GM21619 (cell line): ENCODE results near the gene STAG3.
"Not testable (repeated sequence)": the region's sequence is repeated elsewhere in the genome, so short reads cannot be mapped to it uniquely, and the experiment has no call there.

ENCODE experiments used
- ATAC-seq: cut with Tn5 transposase; IDR thresholded peaks from one replicate; pipeline ENCODE4 v1.9.1; 2021; ENCODE audit not compliant: unreplicated experiment

The STAG3 gene, protein sequence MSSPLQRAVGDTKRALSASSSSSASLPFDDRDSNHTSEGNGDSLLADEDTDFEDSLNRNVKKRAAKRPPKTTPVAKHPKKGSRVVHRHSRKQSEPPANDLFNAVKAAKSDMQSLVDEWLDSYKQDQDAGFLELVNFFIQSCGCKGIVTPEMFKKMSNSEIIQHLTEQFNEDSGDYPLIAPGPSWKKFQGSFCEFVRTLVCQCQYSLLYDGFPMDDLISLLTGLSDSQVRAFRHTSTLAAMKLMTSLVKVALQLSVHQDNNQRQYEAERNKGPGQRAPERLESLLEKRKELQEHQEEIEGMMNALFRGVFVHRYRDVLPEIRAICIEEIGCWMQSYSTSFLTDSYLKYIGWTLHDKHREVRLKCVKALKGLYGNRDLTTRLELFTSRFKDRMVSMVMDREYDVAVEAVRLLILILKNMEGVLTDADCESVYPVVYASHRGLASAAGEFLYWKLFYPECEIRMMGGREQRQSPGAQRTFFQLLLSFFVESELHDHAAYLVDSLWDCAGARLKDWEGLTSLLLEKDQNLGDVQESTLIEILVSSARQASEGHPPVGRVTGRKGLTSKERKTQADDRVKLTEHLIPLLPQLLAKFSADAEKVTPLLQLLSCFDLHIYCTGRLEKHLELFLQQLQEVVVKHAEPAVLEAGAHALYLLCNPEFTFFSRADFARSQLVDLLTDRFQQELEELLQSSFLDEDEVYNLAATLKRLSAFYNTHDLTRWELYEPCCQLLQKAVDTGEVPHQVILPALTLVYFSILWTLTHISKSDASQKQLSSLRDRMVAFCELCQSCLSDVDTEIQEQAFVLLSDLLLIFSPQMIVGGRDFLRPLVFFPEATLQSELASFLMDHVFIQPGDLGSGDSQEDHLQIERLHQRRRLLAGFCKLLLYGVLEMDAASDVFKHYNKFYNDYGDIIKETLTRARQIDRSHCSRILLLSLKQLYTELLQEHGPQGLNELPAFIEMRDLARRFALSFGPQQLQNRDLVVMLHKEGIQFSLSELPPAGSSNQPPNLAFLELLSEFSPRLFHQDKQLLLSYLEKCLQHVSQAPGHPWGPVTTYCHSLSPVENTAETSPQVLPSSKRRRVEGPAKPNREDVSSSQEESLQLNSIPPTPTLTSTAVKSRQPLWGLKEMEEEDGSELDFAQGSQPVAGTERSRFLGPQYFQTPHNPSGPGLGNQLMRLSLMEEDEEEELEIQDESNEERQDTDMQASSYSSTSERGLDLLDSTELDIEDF

DNA sequence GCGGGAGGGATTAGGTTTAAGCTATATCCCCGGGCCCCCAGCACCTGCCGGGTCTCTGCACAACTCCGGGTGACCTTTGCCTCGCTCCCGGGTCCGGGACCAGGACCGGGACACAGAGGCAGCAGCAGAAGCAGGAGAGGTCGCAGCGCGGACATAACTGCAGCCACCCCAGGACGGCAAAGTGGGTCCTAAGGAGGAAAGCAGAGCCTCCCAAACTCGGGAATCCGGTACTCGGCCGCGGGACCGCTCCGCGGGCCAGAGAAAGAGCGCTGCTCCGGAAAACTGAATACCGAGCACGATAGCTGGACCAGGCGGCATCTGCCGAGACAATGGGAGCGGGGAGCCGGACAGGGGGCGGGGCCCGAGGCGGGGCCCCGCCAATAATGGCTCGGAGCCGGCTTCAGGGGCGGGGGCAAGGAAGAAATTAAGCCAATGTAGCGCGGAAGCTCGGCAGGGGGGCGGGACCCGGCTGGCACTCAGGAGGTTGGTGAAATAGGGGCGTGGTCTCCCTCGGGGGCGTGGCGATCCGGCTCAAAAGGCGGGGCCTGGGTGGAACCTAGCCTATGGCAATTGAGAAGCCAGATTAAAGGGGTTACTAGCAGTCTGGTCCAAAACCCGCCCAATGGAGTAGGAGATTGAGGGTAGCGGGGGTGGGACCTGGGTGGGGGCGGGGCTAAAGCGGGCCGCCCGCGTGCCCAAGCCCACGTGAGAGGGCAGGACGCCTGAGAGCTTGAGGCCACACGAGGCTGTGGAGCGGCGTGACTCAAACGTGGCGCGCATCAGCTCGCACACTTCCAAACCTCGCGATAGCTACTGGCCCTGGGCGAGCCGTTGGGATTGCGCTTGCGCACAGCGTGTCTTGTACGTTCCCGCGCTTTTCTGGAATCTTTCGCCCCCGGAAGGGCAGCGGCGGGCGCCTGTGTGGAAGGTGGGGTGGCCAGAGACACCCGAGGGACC lies at the start of gene STAG3, which contains the start of gene GPC2:
Gene STAG3 (plus strand): TSS at position 874 of the 957 bp plus-strand sequence. CDS start 2,639 bp downstream, outside the sequence.
Gene GPC2 (minus strand): TSS at position 337 of the 957 bp plus-strand sequence. CDS start 182 bp downstream, at position 155.
- ATAC-seq: peak; percentile 87

DNA sequence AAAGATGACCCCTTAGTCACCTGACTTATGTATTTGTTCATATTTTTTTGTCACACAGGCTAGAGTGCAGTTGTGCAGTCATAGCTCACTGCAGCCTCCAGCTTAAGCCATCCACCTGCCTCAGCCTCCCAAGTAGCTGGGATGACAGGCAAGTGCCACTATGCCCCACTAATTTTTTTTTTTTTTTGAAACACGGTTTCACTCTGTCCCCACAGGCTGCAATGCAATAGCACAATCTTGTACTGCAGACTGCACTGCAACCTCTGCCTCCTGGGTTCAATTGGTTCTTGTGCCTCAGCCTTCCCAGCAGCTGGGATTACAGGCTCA lies 49.1 kb upstream of the STAG3 start:
- ATAC-seq: no peak

DNA sequence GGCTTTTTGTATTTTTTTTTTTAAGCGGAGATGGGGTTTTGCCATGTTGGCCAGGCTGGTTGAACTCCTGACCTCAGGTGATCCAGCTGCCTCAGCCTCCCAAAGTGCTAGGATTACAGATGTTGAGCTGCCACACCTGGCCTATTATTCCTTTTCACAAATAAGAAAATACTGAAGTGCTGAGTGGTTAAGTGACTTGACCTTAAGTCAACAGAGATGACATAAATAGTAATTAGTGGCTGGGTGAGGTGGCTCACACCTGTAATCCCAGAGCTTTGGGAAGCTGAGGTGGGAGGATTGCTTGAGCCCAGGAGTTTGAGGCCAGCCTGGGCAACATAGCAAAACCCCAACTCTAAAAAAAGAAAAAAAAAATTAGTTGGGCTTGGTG lies 47.5 kb upstream of the STAG3 start:
- not testable (repeated sequence) for ATAC-seq

DNA sequence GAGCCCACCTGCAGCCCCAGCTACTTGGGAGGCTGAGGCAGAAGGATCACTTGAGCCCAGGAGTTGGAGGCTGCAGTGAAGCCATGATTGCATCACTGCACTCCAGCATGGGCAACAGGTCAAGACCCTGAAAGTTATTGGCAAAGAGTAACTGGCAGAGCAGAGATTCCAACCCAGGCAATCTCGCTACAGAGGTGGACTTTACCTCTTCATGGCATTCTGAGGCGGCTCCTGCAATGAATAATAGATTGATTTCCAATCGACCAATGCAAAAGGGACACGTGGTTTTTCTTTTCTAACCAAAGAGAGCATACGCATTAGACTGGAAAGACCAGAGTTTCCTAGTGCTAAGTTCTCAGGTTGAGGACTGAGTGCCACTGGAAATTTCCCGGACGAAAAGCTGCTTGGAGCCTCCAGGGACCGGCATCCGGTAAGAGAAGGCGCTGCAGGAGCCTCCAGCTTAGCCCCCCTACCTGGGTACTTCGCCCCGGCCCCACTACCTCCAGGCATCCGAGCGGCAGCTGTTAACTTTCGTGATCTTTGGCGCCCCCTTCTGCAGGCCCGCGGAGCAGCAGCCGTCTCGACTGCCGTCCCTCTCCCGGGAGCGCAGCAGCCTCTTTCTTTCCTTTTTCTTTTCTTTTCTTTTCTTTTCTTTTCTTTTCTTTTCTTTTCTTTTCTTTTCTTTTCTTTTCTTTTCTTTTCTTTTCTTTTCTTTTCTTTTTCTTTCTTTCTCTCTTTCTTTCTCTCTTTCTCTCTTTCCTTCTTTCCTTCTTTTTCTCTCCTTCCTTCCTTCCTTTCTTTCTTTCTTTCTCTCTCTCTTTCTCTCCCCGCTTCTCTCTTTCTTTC lies 46.9 kb upstream of the STAG3 start:
- no peak for ATAC-seq

DNA sequence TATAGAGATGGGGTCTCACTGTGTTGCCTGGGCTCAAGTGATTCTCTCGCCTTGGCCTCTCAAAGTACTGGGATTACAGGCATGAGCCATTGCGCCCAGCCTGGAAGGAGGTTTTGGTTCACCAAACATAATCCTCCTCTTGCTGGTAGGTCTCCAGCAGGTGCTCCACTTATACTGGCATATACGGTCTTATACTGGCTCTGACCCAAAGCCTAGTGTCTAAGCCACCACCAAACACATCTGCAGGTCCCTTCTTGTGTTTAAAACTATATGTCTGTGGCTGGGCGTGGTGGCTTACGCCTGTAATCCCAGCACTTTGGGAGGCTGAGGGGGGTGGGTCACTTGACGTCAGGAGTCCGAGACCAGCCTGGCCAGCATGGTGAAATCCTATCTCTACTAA lies 45.6 kb upstream of the STAG3 start:
- ATAC-seq: no peak

DNA sequence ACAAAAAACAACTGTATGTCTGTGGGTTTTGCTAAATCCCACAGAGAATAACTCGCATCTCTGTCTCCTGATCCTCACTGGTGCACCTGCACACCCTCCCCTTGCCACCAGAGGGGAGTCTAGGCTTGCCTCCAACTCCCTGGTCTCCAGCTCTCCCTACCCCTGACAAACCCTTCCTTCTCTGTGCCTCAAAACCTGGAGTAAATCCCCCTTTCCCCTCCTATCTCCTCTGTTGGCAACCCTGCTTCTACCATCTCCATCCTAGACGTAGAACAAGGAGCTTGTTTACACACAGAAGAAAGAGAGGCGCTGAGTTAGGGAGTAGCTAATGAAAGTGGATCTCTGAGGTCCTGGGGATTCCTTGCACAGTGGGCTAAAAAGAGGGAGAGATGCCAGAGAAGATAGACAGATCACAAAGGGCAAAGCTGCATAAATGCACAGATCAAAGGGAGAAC lies 45.0 kb upstream of the STAG3 start:
- ATAC-seq: peak; percentile 69

DNA sequence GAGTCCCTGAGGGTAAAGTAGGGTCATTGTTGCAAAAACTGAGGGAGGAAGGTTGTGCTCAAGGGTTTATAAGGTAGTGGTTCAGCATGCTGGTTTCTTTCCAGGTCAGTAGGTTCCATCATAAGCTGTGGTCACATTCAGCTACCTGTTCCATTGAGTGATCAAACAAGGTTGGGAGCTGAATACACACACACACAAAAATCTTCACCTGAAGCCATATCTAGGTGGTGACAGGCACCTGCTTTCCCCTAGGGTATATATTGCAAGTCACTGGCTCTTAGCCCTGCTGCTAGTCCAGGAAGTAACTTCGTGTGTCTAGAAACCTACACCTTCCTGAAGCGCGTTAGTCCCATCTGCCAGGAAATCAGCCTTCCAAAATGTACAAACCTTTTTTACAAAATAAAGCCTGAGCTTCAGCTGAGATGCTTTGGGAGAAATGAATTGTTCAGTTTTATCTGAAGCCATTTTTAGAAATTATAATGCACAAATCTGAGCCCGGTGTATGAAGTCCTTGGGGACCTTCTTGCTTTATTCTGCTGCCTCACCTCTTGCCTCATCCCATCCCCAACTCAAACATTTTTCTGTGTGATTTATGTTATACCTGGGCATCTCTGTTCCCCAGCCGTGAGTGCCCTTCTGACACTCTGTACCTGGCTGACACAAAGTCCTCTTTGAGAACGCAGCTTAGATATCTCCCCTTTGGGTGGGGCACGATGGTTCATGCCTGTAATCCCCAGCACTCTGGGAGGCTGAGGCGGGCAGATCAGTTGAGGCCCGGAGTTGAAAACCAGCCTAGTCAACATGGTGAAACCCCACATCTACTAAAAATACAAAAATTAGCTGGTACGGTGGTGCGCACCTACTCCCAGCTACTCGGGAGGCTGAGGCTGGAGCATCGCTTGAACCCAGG lies 39.6 kb upstream of the STAG3 start:
- no peak for ATAC-seq

DNA sequence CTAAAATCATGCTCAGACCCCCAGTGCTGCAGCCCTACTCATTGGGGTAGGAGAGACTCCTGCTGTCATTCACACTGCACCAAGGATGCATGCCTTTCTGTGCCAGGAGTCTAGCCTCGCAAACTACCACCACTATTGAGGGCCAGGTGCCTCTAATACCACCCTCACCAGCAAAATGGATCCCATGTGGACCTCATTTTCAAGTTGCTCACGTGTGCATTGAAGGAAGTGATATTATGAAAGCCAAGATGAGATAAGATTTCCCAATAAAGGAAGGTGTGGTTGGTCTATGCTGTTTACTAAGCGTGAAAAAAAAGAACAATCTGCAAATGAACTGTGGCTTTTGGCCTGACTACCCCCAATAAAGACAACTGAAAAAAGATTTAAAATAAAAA lies 36.2 kb upstream of the STAG3 start:
- ATAC-seq: no peak

DNA sequence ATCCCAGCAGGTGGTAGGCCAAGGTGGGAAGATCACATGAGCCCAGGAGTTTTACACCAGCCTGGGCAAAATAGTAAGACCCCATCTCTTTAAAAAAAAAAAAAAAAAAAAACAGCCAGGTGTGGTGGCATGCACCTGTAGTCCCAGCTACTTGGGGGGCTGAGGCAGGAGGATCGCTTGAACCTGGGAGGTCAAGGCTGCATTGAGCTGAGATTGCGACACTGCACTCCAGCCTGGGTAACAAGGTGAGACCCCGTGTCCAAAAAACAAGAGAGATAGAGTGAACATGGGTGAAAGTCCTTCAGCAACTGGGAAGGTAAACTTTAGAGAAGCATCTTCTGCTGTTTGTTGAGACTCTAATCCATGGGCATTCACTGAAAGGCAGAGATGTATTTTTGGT lies 35.3 kb upstream of the STAG3 start:
- ATAC-seq: no peak

DNA sequence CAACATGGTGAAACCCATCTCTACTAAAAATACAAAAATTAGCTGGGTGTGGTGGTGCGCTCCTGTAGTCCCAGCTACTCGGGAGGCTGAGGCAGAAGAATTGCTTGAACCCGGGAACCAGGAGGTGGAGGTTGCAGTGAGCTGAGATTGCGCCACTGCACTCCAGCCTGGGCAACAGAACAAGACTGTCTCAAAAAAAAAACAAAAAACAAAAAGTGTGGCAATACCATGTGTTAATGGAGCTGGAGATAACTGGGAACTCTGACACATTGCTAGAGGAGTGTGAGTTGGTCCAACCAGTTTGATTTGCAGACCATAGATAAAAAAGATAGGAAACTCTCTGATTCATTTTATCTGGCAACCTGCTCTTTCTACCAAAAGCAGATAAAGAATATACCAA lies 31.4 kb upstream of the STAG3 start:
- ATAC-seq: not testable (repeated sequence)

DNA sequence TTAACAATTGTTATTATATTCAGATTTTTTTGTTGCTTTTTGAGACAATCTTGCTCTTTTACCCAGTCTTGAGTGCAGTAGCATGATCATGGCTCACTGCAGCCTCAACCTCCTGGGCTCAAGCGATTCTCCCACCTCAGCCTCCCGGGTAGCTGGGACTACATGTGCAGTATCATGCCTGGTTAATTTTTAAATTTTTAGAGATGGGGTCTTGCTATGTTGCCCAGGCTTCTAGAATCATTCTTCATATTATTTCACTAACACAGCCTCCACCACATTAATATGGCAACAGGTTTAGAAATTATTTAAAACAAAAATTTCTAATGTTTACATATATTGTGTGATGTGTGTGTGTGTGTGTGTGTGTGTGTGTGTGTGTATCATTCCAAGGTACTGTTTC lies 30.4 kb upstream of the STAG3 start:
- no peak for ATAC-seq

DNA sequence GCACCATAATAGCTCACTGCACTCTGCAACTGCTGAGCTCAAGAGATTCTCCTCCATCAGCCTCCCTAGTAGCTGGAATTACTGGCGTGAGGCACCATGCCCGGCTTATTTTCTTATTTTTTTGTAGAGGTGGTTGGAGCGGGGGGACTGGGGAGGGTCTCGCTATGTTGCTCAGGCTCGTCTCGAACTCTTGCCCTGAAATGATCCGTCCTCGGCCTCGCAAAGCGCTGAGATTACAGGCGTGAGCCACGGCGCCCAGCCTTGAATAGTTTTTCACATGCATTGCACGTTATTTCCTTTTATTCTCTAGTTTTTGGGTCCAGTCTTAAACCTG lies 29.5 kb upstream of the STAG3 start:
- ATAC-seq: no peak

DNA sequence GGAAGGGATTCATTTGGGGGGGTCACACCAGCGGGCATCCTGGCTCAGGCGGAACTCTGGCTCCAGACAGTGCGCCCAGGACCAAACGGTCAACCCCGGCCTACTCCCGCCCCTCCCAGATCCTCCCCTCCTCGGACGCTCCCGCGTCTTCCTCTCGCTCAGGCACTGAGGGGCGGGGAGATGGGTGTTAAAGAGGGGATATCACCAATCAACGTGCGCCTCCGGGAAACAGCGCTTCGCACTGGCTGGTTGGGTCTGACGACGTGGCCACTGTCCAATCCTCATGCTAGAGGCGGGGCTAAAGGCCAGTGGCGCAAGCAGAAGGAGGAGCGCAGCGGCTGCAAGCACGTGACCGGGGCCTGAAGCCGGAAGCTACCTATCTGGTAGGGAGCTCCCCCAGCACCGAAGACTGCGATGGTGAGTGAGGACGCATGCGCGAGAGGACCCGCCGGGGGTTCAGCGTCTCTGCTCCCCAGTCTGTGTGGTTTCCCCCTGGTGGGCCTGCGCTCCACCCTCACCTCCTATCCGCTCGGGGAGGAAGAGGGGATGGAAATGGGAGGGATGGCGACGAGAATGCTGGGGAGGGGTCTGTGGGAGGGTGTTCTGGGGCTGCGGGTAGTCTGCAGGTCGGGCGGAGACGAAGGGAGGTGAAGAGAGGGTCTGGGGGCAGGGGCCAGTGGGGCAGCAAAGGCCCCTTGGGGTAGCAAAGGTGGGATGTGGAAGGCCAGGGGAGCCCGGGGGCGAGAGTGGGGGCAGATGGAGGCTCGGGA lies 29.0 kb upstream of the STAG3 start, which contains the start of gene LAMTOR4:
Gene LAMTOR4 (plus strand): TSS at position 360 of the 770 bp plus-strand sequence. CDS start 55 bp downstream, at position 415.
- ATAC-seq: peak; percentile 98

DNA sequence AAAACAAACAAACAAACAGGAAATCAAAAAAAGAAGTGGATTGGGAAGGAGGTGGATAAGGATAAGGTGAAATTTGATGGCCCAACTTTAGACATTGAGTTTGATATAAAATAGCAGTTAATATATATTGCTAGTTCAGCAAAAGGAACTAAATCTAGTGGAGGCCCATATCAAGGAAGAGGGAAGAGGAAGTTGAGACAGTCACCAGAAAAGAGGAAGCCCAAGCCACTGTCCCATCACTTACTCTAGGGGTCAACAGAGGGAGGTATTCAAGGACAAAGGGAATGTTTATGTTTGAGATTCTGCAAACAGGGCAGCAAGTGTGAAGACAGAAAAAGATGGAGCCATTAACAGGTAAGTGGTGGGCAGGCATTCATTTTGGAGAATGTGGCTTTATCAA lies 25.3 kb upstream of the STAG3 start:
- ATAC-seq: no peak

DNA sequence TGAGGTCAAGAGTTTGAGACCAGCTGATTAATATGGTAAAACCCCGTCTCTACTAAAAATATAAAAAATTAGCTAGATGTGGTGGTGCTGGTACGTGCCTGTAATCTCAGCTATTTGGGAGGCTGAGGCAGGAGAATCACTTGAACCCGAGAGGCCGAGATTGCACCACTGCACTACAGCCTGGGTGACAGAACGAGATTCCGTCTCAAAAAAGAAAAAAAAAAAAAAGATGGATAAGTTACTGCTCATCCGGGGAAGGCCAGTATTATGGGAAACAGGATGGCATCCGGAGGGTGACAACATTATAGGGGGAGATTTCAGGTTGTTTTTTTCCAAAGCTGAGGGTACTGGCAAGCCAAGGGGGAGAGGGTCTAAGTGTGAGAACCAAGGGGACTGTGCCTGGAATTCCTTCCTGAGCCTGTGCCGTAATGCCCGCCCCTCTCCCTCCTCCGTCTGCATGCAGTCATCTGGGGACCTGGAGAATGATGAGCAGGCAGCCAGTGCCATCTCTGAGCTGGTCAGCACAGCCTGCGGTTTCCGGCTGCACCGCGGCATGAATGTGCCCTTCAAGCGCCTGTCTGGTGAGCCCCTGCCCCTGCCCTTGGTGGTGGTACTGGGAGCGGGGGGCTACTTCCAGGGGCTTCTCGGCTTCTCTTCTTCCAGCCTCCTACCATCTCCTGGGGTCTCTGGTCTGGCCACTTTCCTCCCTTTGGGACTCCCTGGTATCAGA lies 24.6 kb upstream of the STAG3 start:
- no peak for ATAC-seq

DNA sequence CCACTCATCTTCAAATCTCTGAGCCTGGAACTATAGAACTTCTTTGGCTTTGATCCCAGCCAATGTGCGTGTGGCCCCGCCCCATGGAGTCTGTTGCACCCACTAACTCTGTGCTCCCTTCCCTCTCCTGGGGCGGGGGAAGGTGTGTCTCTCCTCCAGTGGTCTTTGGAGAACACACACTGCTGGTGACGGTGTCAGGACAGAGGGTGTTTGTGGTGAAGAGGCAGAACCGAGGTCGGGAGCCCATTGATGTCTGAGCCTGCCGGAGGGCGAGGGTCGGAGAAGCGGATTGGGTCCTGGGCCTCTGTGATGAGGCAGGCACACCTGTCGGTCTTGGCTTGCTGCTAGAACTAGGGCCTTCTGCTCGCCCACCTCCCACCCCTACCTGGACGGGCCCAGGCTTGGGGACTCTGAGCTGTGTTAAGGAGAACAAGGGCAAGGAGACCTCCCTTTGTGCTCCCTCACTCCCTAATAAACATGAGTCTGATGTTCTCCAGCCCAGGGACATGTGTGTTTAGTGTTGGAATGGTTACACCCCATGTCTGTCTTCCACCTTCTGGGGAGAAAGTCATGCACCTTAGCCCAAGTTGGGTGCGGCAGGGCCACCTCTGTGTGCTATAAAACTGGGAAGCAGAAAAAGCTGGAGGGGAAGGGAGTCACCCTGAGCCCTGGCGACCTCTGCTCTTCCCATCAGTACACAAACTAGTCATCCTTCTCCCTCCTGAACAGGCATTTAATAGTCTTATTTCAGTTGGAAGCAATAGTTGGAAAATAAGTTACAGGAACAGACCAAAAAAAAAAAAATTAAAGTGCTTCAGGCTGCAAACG lies 23.8 kb upstream of the STAG3 start:
- ATAC-seq: no peak
